Neural crest cell (in vitro differentiated cells): ENCODE data around the gene MMP14. TPM values are rescaled to one million over a fixed set of nuclear protein-coding genes. Genes with fewer than 3 reads are reported as not detected.

Experiments used
- DNase-seq: peaks from one replicate; pipeline ENCODE4 v3.0.0; 2021; ENCODE audit warnings: low read depth, mixed read lengths, low spot score
- H3K27ac Mint-ChIP-seq: one replicate; pipeline ENCODE4 v1.8.0; 2021; ENCODE audit warnings: mild to moderate bottlenecking, mixed read lengths; ENCODE audit not compliant: unreplicated experiment
- H3K27me3 Mint-ChIP-seq: 2 replicates; pipeline ENCODE4 v1.8.0; 2021; ENCODE audit warnings: low read depth, mild to moderate bottlenecking, mixed read lengths
- H3K36me3 Mint-ChIP-seq: 2 replicates; pipeline ENCODE4 v1.8.0; 2021; ENCODE audit warnings: low read depth, mild to moderate bottlenecking, mixed read lengths
- H3K4me1 Mint-ChIP-seq: 2 replicates; pipeline ENCODE4 v1.8.0; 2021; ENCODE audit warnings: mixed read lengths
- H3K4me3 Mint-ChIP-seq: one replicate; pipeline ENCODE4 v1.8.0; 2021; ENCODE audit warnings: mild to moderate bottlenecking, mixed read lengths
- H3K9me3 Mint-ChIP-seq: 2 replicates; pipeline ENCODE4 v1.8.0; 2021; ENCODE audit warnings: mixed read lengths
- total RNA-seq: library from RNA; stranded (reverse); gene quantifications from 2 replicates; pipeline ENCODE4 v1.2.1, GENCODE V29; 2021
- TF ChIP-seq, protein P1 (sequence below): fragments of 200-600 bp; sonication (generic); conservative IDR thresholded peaks from 2 replicates; pipeline ENCODE4 v1.5.0; 2021; ENCODE audit warnings: antibody characterized with exemption, mild to moderate bottlenecking

Gene MMP14
- total RNA-seq, 1 donor from 2014 or later = 63.2 TPM

DNA sequence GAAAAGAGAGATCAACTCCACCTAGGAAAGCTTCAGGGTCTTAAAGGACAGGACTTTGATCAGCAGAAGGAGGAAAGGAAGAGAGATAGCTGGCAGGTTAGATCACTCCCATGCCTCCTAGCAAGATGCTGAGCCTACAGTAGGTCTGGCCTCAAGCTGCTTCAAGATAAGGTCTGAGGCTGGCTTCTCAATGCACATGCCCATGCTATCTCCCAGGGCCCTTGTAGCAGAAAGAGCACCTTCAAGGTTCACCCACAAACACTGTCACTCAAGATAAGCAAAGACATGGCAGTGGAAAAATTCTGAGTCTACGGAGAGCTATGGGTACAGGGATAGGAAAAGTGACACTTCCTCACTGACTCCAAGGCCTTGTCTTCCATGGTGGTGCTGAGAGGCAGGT, 61.0 kb downstream of the MMP14 start:
- Mint-ChIP-seq H3K36me3 (peaks cover 7% of the 10 kb centered on the region), H3K9me3 (no peaks in the 10 kb centered on the region), H3K4me3 (no peak overlapping the region), H3K4me1 (peaks cover under 1% of the 10 kb centered on the region), H3K27me3 (no peaks in the 10 kb centered on the region), H3K27ac (no peak overlapping the region)
- TF ChIP-seq, protein P1, sequence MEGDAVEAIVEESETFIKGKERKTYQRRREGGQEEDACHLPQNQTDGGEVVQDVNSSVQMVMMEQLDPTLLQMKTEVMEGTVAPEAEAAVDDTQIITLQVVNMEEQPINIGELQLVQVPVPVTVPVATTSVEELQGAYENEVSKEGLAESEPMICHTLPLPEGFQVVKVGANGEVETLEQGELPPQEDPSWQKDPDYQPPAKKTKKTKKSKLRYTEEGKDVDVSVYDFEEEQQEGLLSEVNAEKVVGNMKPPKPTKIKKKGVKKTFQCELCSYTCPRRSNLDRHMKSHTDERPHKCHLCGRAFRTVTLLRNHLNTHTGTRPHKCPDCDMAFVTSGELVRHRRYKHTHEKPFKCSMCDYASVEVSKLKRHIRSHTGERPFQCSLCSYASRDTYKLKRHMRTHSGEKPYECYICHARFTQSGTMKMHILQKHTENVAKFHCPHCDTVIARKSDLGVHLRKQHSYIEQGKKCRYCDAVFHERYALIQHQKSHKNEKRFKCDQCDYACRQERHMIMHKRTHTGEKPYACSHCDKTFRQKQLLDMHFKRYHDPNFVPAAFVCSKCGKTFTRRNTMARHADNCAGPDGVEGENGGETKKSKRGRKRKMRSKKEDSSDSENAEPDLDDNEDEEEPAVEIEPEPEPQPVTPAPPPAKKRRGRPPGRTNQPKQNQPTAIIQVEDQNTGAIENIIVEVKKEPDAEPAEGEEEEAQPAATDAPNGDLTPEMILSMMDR = no peak
- no peak for DNase-seq

Other genes starting within 250 kb of the MMP14 start
- 151 and 155 TPM in 2 replicates for gene DAD1, start 247.4 kb upstream of the MMP14 start, total RNA-seq
- 11.2 and 11.6 TPM in 2 replicates for gene ABHD4, start 238.3 kb upstream of the MMP14 start, total RNA-seq
- not detected in 2 replicates for gene OR6J1, start 192.2 kb upstream of the MMP14 start, total RNA-seq
- gene OXA1L, start 69.9 kb upstream of the MMP14 start, total RNA-seq = 121 and 125 TPM in 2 replicates
- gene SLC7A7, start 21.1 kb upstream of the MMP14 start, total RNA-seq = 0.54 and 0.64 TPM in 2 replicates
- gene MRPL52, start 6.7 kb upstream of the MMP14 start, total RNA-seq = 117 and 137 TPM in 2 replicates
- 14.3 and 16.3 TPM in 2 replicates for gene LRP10, start 35.2 kb downstream of the MMP14 start, total RNA-seq
- gene REM2, start 46.6 kb downstream of the MMP14 start, total RNA-seq = 3.0 and 3.6 TPM in 2 replicates
- gene RBM23, start 82.6 kb downstream of the MMP14 start, total RNA-seq = 103 and 110 TPM in 2 replicates
- 134 and 136 TPM in 2 replicates for gene PRMT5, start 92.8 kb downstream of the MMP14 start, total RNA-seq
- 58.7 and 62.7 TPM in 2 replicates for gene HAUS4, start 120.5 kb downstream of the MMP14 start, total RNA-seq
- gene AJUBA, start 146.0 kb downstream of the MMP14 start, total RNA-seq = 32.8 and 33.1 TPM in 2 replicates
- gene C14orf93, start 173.6 kb downstream of the MMP14 start, total RNA-seq = 11.5 and 13.6 TPM in 2 replicates
- gene PSMB5, start 198.3 kb downstream of the MMP14 start, total RNA-seq = 199 and 215 TPM in 2 replicates
- not detected in 2 replicates for gene PSMB11, start 205.6 kb downstream of the MMP14 start, total RNA-seq
- 33.7 and 37.2 TPM in 2 replicates for gene CDH24, start 220.9 kb downstream of the MMP14 start, total RNA-seq